Gastroesophageal sphincter (tissue), 3 donors: Measurements from ENCODE around the gene KRTAP5-3.

Experiments used
- CTCF ChIP-seq, 4 experiments: fragments of 200-600 bp in 2 of 4; fragments of 450-650 bp in 2 of 4; sonication (generic) in 1 of 4; IDR thresholded peaks; one replicate each; pipeline ENCODE4 v1.5.1; 2017 to 2019; ENCODE audit warnings: antibody characterized with exemption in 4 of 4, mild to moderate bottlenecking in 2 of 4, moderate library complexity in 2 of 4
- POLR2A ChIP-seq, 2 donors: fragments of 450-650 bp; IDR thresholded peaks; one replicate each; pipeline ENCODE4 v1.6.1; 2017; ENCODE audit warnings: antibody characterized with exemption in 2 of 2, mild to moderate bottlenecking in 2 of 2, moderate library complexity in 1 of 2

- TF ChIP-seq CTCF (IDR thresholded peaks at IDR 0.05) (no peak), POLR2A (IDR thresholded peaks at IDR 0.05) (no peak)
Measured at GRCh38 chr11:1647901-1648652, 39.8 kb upstream of the KRTAP5-3 start.
